Keratinocyte (primary cell): ENCODE data around the gene PDE9A. TPM values are rescaled to one million over a fixed set of nuclear protein-coding genes. Genes with fewer than 3 reads are reported as not detected.
"Not testable (repeated sequence)": the region's sequence is repeated elsewhere in the genome, so short reads cannot be mapped to it uniquely, and the experiment has no call there.

ENCODE experiments used
- DNase-seq: peaks from one replicate; pipeline ENCODE4 v3.0.0-alpha.2; 2011; ENCODE audit warnings: low read depth, missing footprints, low spot score
- FAIRE-seq: peaks from 2 replicates; lab custom pipeline; 2011; peaks lifted over from hg19 to GRCh38; lab: Jason Lieb, UNC
- H2AFZ ChIP-seq: 2 replicates; pipeline ENCODE4 v1.6.0; 2012; ENCODE audit warnings: low read length, control low read depth, inconsistent platforms; ENCODE audit not compliant: control insufficient read depth
- H3K27ac ChIP-seq: 2 replicates; pipeline ENCODE4 v1.5.1; 2011; ENCODE audit warnings: low read length; ENCODE audit not compliant: control insufficient read depth, insufficient read depth
- H3K27me3 ChIP-seq: 3 replicates; pipeline ENCODE4 v1.6.0; 2011; ENCODE audit warnings: low read length; ENCODE audit not compliant: control insufficient read depth, insufficient read depth; ENCODE audit errors: extremely low read depth
- H3K36me3 ChIP-seq, 2 experiments: 2 replicates in 1 of 2; 3 replicates in 1 of 2; pipeline ENCODE4 v1.5.1; 2011; ENCODE audit warnings: low read length in 2 of 2, mild to moderate bottlenecking in 1 of 2; ENCODE audit not compliant: control insufficient read depth in 2 of 2, insufficient read depth in 2 of 2; ENCODE audit errors: extremely low read depth in 1 of 2
- H3K4me1 ChIP-seq: 3 replicates; pipeline ENCODE4 v1.5.1; 2011; ENCODE audit warnings: low read length; ENCODE audit not compliant: control insufficient read depth, insufficient read depth; ENCODE audit errors: extremely low read depth
- H3K4me2 ChIP-seq: 3 replicates; pipeline ENCODE4 v1.6.0; 2011; ENCODE audit warnings: low read depth, low read length; ENCODE audit not compliant: control insufficient read depth, insufficient read depth; ENCODE audit errors: extremely low read depth
- H3K4me3 ChIP-seq, 3 experiments: fragments of 200-600 bp in 1 of 3; sonication (generic) in 1 of 3; 2 replicates in 2 of 3; 3 replicates in 1 of 3; pipeline ENCODE4 v1.5.1; 2011 to 2016; ENCODE audit warnings: low read length in 3 of 3, mild to moderate bottlenecking in 3 of 3, control low read depth in 2 of 3, inconsistent platforms in 1 of 3, low read depth in 1 of 3, mixed read lengths in 1 of 3, mixed run types in 1 of 3, moderate library complexity in 1 of 3; ENCODE audit not compliant: control insufficient read depth in 2 of 3, insufficient read depth in 2 of 3; ENCODE audit errors: extremely low read depth in 1 of 3
- H3K79me2 ChIP-seq: 2 replicates; pipeline ENCODE4 v1.6.0; 2012; ENCODE audit warnings: low read length; ENCODE audit not compliant: control insufficient read depth, insufficient read depth
- H3K9ac ChIP-seq: 3 replicates; pipeline ENCODE4 v1.6.0; 2011; ENCODE audit warnings: low read length; ENCODE audit not compliant: control insufficient read depth, insufficient read depth; ENCODE audit errors: extremely low read depth
- H3K9me1 ChIP-seq: 3 replicates; pipeline ENCODE4 v1.6.0; 2011; ENCODE audit warnings: low read length; ENCODE audit not compliant: control insufficient read depth, insufficient read depth; ENCODE audit errors: extremely low read depth
- H3K9me3 ChIP-seq: 2 replicates; pipeline ENCODE4 v1.5.1; 2012; ENCODE audit warnings: low read depth, low read length; ENCODE audit not compliant: control insufficient read depth
- H4K20me1 ChIP-seq: 3 replicates; pipeline ENCODE4 v1.6.0; 2011; ENCODE audit warnings: low read length; ENCODE audit not compliant: control insufficient read depth, insufficient read depth; ENCODE audit errors: extremely low read depth
- CTCF ChIP-seq, 3 experiments: IDR thresholded peaks in 1 of 3; conservative IDR thresholded peaks in 1 of 3; optimal IDR thresholded peaks in 1 of 3; 2 replicates in 2 of 3; 3 replicates in 1 of 3; pipeline versions ENCODE3 to v1.5.1; 2011; ENCODE audit warnings: low read length in 3 of 3, mild to moderate bottlenecking in 3 of 3, moderate library complexity in 2 of 3, control low read depth in 1 of 3, inconsistent platforms in 1 of 3; ENCODE audit not compliant: insufficient read depth in 2 of 3; ENCODE audit errors: extremely low read depth in 1 of 3
- EZH2 ChIP-seq: IDR thresholded peaks from one replicate; pipeline ENCODE4 v1.6.1; 2012; ENCODE audit warnings: inconsistent platforms, mild to moderate bottlenecking, low read length, moderate library complexity
- dilution Hi-C: fragments of 300-500 bp; cut with MboI; formaldehyde crosslinking; loops from one replicate; pipeline ENCODE4 v1.7.0; 2020; ENCODE audit warnings: low sequenced_read_pairs; ENCODE audit not compliant: extremely low pct_ligation_motif_present
- polyA plus RNA-seq, 5 experiments: library from polyadenylated mRNA; depleted of rRNA in 3 of 5; stranded (reverse) in 3 of 5; stranded (forward) in 1 of 5; unstranded in 1 of 5; fragments of >200 nt; gene quantifications; 1 replicate in 1 of 5; 2 replicates in 3 of 5; 3 replicates in 1 of 5; pipeline versions ENCODE4 v1.2.1 to v1.2.3, GENCODE V29; 2011 to 2012; ENCODE audit warnings: missing spikeins in 2 of 5, low read depth in 1 of 5, low replicate concordance in 1 of 5

The PDE9A gene
- polyA plus RNA-seq, 1 donor (not counting 4 experiments of a cell fraction or from before 2014, with no cell fraction given), result 0.13 TPM

- Histone ChIP-seq H3K27me3 (peaks cover 12% of the 10 kb centered on the region), H2AFZ (no peak overlapping the region), H3K4me3 (no peak overlapping the region), H3K27ac (no peak overlapping the region), H4K20me1 (no peaks in the 10 kb centered on the region), H3K36me3 (no peaks in the 10 kb centered on the region), H3K9me3 (no peaks in the 10 kb centered on the region), H3K4me1 (no peaks in the 10 kb centered on the region), H3K9ac (no peak overlapping the region), H3K9me1 (no peaks in the 10 kb centered on the region), H3K4me2 (no peak overlapping the region), H3K79me2 (no peaks in the 10 kb centered on the region)
- TF ChIP-seq CTCF (optimal IDR thresholded peaks at IDR 0.05 in 1 of 3, IDR thresholded peaks at IDR 0.05 in 1 of 3, conservative IDR thresholded peaks at IDR 0.05 in 1 of 3; ENCODE audit: extremely low read depth in 1 of 3, insufficient read depth in 2 of 3, low read length in 3 of 3), result no peak
- no peak for TF ChIP-seq EZH2
- FAIRE-seq (no peak), DNase-seq (no peak)
- dilution Hi-C loops, result no loop called here
Observed at GRCh38 chr21:42627527-42628289, 25.7 kb upstream of the PDE9A start.

- H4K20me1 ChIP-seq, dilution Hi-C loops, H3K4me3 ChIP-seq, H3K4me2 ChIP-seq, H3K9me1 ChIP-seq, H2AFZ ChIP-seq, H3K27ac ChIP-seq, FAIRE-seq, H3K9me3 ChIP-seq, DNase-seq, H3K36me3 ChIP-seq, H3K4me1 ChIP-seq, H3K9ac ChIP-seq, H3K79me2 ChIP-seq: not testable (repeated sequence)
- peaks cover 12% of the 10 kb centered on the region for H3K27me3 ChIP-seq
Observed at GRCh38 chr21:42628466-42629061, 24.9 kb upstream of the PDE9A start.
